NAMALWA (cell line): ENCODE results near the gene ACSL6.

ENCODE experiments used
- DNase-seq: peaks from one replicate; pipeline ENCODE4 v3.0.0-alpha.2; 2015; ENCODE audit warnings: low spot score

The ACSL6 gene

GRCh38 chr5:132011622-132012343 lies at the start of gene ACSL6:
Gene ACSL6, minus strand, starts transcription at chr5:132011658. Its CDS starts 105 bp downstream, at chr5:132011553.
- DNase-seq: no peak

GRCh38 chr5:132060501-132061161 lies 49.2 kb upstream of the ACSL6 start, which contains the start of gene IL3:
Gene IL3, plus strand, starts transcription at chr5:132060655. Its CDS starts 52 bp downstream, at chr5:132060707.
- DNase-seq: no peak

- DNase-seq: no peak
Observed at GRCh38 chr5:132059696-132060500, 48.4 kb upstream of the ACSL6 start.

GRCh38 chr5:132059043-132059695 lies 47.7 kb upstream of the ACSL6 start:
- DNase-seq: no peak

- DNase-seq: no peak
Observed at GRCh38 chr5:132058646-132059042, 47.2 kb upstream of the ACSL6 start.

- DNase-seq: no peak
Observed at GRCh38 chr5:132057498-132058255, 46.2 kb upstream of the ACSL6 start.

GRCh38 chr5:132056610-132057497 lies 45.4 kb upstream of the ACSL6 start:
- DNase-seq: no peak

GRCh38 chr5:132055808-132056609 lies 44.6 kb upstream of the ACSL6 start:
- DNase-seq: no peak

GRCh38 chr5:132055441-132055807 lies 44.0 kb upstream of the ACSL6 start:
- DNase-seq: no peak

- no peak for DNase-seq
Observed at GRCh38 chr5:132054697-132055440, 43.4 kb upstream of the ACSL6 start.

GRCh38 chr5:132054031-132054696 lies 42.7 kb upstream of the ACSL6 start:
- no peak for DNase-seq

- DNase-seq: no peak
Observed at GRCh38 chr5:132053483-132053882, 42.0 kb upstream of the ACSL6 start.

GRCh38 chr5:132052520-132052919 lies 41.1 kb upstream of the ACSL6 start:
- no peak for DNase-seq

- no peak for DNase-seq
Observed at GRCh38 chr5:132050661-132051552, 39.4 kb upstream of the ACSL6 start.

- no peak for DNase-seq
Observed at GRCh38 chr5:132050136-132050535, 38.7 kb upstream of the ACSL6 start.

- no peak for DNase-seq
Observed at GRCh38 chr5:132049559-132049958, 38.1 kb upstream of the ACSL6 start.

GRCh38 chr5:132049093-132049492 lies 37.6 kb upstream of the ACSL6 start:
- no peak for DNase-seq
